Measurements from ENCODE around the gene DUOX2. TPM values are rescaled to one million over a fixed set of nuclear protein-coding genes. Genes with fewer than 3 reads are reported as not detected.

The DUOX2 gene
- total and polyA plus RNA-seq, 2 of the 8 experiments (the other 6 are each of a cell fraction or from before 2014, with no cell fraction given), result 0.08 TPM; not detected in 1

DNA sequence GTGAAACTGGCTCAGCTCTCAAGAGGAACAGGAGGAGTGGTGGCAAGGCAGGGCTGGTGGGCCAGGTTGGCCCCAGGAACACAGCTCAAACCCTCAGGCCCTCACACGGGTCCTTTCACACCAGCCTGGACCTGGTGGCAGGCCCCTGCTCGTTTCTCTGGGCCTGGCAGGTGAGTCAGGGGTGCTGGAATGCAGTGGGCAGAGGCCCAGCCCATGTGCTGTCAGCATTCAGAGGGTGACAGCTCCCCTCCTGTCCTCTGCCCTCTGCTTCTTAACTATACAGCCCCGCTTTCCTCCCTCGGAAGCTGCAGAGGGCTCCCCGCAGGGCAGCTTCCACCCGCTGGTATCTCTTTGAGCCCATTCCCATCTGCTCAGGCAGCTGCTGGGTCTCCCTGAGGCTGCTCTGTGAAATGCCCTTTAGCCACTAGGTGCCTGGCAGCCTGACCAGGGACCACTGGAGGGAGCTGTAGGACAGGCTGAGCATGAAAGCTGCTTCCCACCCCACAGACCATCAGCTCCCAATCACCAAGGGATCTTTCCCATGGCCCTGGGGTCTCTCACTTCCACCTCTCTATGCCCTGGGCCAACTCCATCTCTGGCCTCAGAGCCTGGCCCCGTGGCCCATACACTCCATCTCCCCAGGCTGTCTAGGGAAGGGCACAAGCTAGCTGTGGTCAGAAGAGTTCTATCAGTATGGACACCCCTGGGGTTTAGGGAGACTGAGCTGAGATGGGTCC is 49.0 kb upstream of the DUOX2 start (continued):
- no peak for TF ChIP-seq NRF1 (IDR thresholded peaks at IDR 0.05; ENCODE audit: low read depth, low read length)
- no peak for TF ChIP-seq GABPA (IDR thresholded peaks at IDR 0.05; ENCODE audit: borderline replicate concordance, insufficient read depth, low read length)
- no peak; the same call in 1 of the 2 replicates for TF ChIP-seq MAFK (IDR thresholded peaks at IDR 0.05; ENCODE audit: low read depth, low read length)
- TF ChIP-seq, protein P1, sequence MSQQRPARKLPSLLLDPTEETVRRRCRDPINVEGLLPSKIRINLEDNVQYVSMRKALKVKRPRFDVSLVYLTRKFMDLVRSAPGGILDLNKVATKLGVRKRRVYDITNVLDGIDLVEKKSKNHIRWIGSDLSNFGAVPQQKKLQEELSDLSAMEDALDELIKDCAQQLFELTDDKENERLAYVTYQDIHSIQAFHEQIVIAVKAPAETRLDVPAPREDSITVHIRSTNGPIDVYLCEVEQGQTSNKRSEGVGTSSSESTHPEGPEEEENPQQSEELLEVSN (IDR thresholded peaks at IDR 0.05), result no peak
- 0 out of 2 replicates have a peak, but pooled peaks have one; percentile 7 for TF ChIP-seq TEAD4 (IDR thresholded peaks at IDR 0.05; ENCODE audit: low read depth, low read length)
- no peak for TF ChIP-seq ASH2L (IDR thresholded peaks at IDR 0.05; ENCODE audit: low read length)
- TF ChIP-seq BRCA1 (IDR thresholded peaks at IDR 0.05; ENCODE audit: low read depth, low read length), result no peak
- no peak for TF ChIP-seq SIX5 (IDR thresholded peaks at IDR 0.05; ENCODE audit: low read depth, low read length)
- no peak for TF ChIP-seq FOSL1 (IDR thresholded peaks at IDR 0.05; ENCODE audit: insufficient read depth, low read depth, low read length)
- TF ChIP-seq KDM1A (IDR thresholded peaks at IDR 0.05; ENCODE audit: borderline replicate concordance, low read length), result no peak
- no peak for TF ChIP-seq SP2 (IDR thresholded peaks at IDR 0.05; ENCODE audit: low read length)
- no peak for TF ChIP-seq NANOG (IDR thresholded peaks at IDR 0.05; ENCODE audit: insufficient read depth, low read depth, low read length, poor library complexity, severe bottlenecking)
- TF ChIP-seq KDM5A (IDR thresholded peaks at IDR 0.05; ENCODE audit: low read length), result no peak
- no peak for TF ChIP-seq KDM4A (IDR thresholded peaks at IDR 0.05; ENCODE audit: low read depth, low read length, severe bottlenecking)
- TF ChIP-seq EZH2 (IDR thresholded peaks at IDR 0.05; ENCODE audit: low read depth, low read length, severe bottlenecking), result no peak
- TF ChIP-seq HDAC6 (IDR thresholded peaks at IDR 0.05; ENCODE audit: low read depth, low read length), result no peak
- TF ChIP-seq TAF7 (optimal IDR thresholded peaks at IDR 0.05; ENCODE audit: borderline replicate concordance, low read depth, low read length), result no peak
- no peak for TF ChIP-seq SUZ12 (IDR thresholded peaks at IDR 0.05; ENCODE audit: low read length)
- no peak for TF ChIP-seq CBX5 (IDR thresholded peaks at IDR 0.05; ENCODE audit: low read depth, low read length)
